ENCODE data around the gene DNER. TPM values are rescaled to one million over a fixed set of nuclear protein-coding genes. Genes with fewer than 3 reads are reported as not detected.

Gene DNER, protein sequence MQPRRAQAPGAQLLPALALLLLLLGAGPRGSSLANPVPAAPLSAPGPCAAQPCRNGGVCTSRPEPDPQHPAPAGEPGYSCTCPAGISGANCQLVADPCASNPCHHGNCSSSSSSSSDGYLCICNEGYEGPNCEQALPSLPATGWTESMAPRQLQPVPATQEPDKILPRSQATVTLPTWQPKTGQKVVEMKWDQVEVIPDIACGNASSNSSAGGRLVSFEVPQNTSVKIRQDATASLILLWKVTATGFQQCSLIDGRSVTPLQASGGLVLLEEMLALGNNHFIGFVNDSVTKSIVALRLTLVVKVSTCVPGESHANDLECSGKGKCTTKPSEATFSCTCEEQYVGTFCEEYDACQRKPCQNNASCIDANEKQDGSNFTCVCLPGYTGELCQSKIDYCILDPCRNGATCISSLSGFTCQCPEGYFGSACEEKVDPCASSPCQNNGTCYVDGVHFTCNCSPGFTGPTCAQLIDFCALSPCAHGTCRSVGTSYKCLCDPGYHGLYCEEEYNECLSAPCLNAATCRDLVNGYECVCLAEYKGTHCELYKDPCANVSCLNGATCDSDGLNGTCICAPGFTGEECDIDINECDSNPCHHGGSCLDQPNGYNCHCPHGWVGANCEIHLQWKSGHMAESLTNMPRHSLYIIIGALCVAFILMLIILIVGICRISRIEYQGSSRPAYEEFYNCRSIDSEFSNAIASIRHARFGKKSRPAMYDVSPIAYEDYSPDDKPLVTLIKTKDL
- total RNA-seq (2021) (2.5 to 3.7 TPM (median 2.9 TPM) in 3 replicates), Bru-seq, nascent RNA (percentile 27 among the genes with signal in this experiment)
- long read RNA-seq, experiment 1, transcript DNER-201 (13 exons, 3,260 nt): major isoform, 19 of 25 reads
- long read RNA-seq, experiment 1, partial matches to known transcripts: 2 of 25 reads
- long read RNA-seq, experiment 1, other reads (novel, unspliced or antisense): 4 of 25 reads
- long read RNA-seq, experiment 2, partial matches to known transcripts: 1 of 4 reads
- long read RNA-seq, experiment 2, other reads (novel, unspliced or antisense): 3 of 4 reads
- long read RNA-seq, experiment 3: 0 reads

- H3K27me3 Mint-ChIP-seq (ENCODE audit: low read depth): peaks cover 58% of the 10 kb centered on the region
- POLR2A ChIA-PET: interaction anchor here (0.6 kb wide), 1 partner anchor 36 kb away, joined by 4 read pairs; no protein-coding TSS in a partner anchor
- CTCF ChIA-PET: interaction anchor here (0.6 to 1.7 kb wide), 11 partner anchors 13 to 288 kb away, joined by 3 to 10 read pairs (median 3); no protein-coding TSS in a partner anchor
- H3K4me1 Mint-ChIP-seq: peaks cover 20% of the 10 kb centered on the region
- ATAC-seq: peak; percentile 50
- H3K9me3 Mint-ChIP-seq: no peaks in the 10 kb centered on the region
- peak within 1 kb of the TSS; percentile 76 for H3K4me3 Mint-ChIP-seq
- H3K27ac Mint-ChIP-seq: no peak within 1 kb of the TSS
- no peaks in the 10 kb centered on the region for H3K36me3 Mint-ChIP-seq
- peak; percentile 68 for DNase-seq (ENCODE audit: low spot score)
- TF ChIP-seq ZBTB21 (CRISPR knock-in tag; IDR thresholded peaks at IDR 0.05; ENCODE audit: borderline replicate concordance): no peak
- no peak for TF ChIP-seq TEAD1 (CRISPR knock-in tag; IDR thresholded peaks at IDR 0.05)
- TF ChIP-seq TEAD4 (CRISPR knock-in tag; IDR thresholded peaks at IDR 0.05): no peak
- TF ChIP-seq, protein P1, sequence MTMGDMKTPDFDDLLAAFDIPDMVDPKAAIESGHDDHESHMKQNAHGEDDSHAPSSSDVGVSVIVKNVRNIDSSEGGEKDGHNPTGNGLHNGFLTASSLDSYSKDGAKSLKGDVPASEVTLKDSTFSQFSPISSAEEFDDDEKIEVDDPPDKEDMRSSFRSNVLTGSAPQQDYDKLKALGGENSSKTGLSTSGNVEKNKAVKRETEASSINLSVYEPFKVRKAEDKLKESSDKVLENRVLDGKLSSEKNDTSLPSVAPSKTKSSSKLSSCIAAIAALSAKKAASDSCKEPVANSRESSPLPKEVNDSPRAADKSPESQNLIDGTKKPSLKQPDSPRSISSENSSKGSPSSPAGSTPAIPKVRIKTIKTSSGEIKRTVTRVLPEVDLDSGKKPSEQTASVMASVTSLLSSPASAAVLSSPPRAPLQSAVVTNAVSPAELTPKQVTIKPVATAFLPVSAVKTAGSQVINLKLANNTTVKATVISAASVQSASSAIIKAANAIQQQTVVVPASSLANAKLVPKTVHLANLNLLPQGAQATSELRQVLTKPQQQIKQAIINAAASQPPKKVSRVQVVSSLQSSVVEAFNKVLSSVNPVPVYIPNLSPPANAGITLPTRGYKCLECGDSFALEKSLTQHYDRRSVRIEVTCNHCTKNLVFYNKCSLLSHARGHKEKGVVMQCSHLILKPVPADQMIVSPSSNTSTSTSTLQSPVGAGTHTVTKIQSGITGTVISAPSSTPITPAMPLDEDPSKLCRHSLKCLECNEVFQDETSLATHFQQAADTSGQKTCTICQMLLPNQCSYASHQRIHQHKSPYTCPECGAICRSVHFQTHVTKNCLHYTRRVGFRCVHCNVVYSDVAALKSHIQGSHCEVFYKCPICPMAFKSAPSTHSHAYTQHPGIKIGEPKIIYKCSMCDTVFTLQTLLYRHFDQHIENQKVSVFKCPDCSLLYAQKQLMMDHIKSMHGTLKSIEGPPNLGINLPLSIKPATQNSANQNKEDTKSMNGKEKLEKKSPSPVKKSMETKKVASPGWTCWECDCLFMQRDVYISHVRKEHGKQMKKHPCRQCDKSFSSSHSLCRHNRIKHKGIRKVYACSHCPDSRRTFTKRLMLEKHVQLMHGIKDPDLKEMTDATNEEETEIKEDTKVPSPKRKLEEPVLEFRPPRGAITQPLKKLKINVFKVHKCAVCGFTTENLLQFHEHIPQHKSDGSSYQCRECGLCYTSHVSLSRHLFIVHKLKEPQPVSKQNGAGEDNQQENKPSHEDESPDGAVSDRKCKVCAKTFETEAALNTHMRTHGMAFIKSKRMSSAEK (CRISPR knock-in tag; IDR thresholded peaks at IDR 0.05; ENCODE audit: borderline replicate concordance): no peak
- no peak for TF ChIP-seq CDX4 (CRISPR knock-in tag; IDR thresholded peaks at IDR 0.05; ENCODE audit: borderline replicate concordance)
- TF ChIP-seq IRF2 (CRISPR knock-in tag; IDR thresholded peaks at IDR 0.05; ENCODE audit: borderline replicate concordance, low read depth): no peak
- TF ChIP-seq, protein P2, sequence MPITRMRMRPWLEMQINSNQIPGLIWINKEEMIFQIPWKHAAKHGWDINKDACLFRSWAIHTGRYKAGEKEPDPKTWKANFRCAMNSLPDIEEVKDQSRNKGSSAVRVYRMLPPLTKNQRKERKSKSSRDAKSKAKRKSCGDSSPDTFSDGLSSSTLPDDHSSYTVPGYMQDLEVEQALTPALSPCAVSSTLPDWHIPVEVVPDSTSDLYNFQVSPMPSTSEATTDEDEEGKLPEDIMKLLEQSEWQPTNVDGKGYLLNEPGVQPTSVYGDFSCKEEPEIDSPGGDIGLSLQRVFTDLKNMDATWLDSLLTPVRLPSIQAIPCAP (CRISPR knock-in tag; IDR thresholded peaks at IDR 0.05): no peak
- no peak for TF ChIP-seq ZNF396 (CRISPR knock-in tag; IDR thresholded peaks at IDR 0.05; ENCODE audit: borderline replicate concordance)
- TF ChIP-seq, protein P3, sequence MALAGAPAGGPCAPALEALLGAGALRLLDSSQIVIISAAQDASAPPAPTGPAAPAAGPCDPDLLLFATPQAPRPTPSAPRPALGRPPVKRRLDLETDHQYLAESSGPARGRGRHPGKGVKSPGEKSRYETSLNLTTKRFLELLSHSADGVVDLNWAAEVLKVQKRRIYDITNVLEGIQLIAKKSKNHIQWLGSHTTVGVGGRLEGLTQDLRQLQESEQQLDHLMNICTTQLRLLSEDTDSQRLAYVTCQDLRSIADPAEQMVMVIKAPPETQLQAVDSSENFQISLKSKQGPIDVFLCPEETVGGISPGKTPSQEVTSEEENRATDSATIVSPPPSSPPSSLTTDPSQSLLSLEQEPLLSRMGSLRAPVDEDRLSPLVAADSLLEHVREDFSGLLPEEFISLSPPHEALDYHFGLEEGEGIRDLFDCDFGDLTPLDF (CRISPR knock-in tag; IDR thresholded peaks at IDR 0.05): no peak
- peak; percentile 7; the same call in 1 of the 2 replicates for TF ChIP-seq ZNF423 (CRISPR knock-in tag; IDR thresholded peaks at IDR 0.05)
- TF ChIP-seq, protein P4, sequence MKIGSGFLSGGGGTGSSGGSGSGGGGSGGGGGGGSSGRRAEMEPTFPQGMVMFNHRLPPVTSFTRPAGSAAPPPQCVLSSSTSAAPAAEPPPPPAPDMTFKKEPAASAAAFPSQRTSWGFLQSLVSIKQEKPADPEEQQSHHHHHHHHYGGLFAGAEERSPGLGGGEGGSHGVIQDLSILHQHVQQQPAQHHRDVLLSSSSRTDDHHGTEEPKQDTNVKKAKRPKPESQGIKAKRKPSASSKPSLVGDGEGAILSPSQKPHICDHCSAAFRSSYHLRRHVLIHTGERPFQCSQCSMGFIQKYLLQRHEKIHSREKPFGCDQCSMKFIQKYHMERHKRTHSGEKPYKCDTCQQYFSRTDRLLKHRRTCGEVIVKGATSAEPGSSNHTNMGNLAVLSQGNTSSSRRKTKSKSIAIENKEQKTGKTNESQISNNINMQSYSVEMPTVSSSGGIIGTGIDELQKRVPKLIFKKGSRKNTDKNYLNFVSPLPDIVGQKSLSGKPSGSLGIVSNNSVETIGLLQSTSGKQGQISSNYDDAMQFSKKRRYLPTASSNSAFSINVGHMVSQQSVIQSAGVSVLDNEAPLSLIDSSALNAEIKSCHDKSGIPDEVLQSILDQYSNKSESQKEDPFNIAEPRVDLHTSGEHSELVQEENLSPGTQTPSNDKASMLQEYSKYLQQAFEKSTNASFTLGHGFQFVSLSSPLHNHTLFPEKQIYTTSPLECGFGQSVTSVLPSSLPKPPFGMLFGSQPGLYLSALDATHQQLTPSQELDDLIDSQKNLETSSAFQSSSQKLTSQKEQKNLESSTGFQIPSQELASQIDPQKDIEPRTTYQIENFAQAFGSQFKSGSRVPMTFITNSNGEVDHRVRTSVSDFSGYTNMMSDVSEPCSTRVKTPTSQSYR (CRISPR knock-in tag; IDR thresholded peaks at IDR 0.05): no peak
- TF ChIP-seq, protein P5, sequence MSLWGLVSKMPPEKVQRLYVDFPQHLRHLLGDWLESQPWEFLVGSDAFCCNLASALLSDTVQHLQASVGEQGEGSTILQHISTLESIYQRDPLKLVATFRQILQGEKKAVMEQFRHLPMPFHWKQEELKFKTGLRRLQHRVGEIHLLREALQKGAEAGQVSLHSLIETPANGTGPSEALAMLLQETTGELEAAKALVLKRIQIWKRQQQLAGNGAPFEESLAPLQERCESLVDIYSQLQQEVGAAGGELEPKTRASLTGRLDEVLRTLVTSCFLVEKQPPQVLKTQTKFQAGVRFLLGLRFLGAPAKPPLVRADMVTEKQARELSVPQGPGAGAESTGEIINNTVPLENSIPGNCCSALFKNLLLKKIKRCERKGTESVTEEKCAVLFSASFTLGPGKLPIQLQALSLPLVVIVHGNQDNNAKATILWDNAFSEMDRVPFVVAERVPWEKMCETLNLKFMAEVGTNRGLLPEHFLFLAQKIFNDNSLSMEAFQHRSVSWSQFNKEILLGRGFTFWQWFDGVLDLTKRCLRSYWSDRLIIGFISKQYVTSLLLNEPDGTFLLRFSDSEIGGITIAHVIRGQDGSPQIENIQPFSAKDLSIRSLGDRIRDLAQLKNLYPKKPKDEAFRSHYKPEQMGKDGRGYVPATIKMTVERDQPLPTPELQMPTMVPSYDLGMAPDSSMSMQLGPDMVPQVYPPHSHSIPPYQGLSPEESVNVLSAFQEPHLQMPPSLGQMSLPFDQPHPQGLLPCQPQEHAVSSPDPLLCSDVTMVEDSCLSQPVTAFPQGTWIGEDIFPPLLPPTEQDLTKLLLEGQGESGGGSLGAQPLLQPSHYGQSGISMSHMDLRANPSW (CRISPR knock-in tag; conservative IDR thresholded peaks at IDR 0.05; ENCODE audit: low read depth): 0 out of 2 replicates have a peak, but pooled peaks have one; percentile 27
- TF ChIP-seq, protein P6, sequence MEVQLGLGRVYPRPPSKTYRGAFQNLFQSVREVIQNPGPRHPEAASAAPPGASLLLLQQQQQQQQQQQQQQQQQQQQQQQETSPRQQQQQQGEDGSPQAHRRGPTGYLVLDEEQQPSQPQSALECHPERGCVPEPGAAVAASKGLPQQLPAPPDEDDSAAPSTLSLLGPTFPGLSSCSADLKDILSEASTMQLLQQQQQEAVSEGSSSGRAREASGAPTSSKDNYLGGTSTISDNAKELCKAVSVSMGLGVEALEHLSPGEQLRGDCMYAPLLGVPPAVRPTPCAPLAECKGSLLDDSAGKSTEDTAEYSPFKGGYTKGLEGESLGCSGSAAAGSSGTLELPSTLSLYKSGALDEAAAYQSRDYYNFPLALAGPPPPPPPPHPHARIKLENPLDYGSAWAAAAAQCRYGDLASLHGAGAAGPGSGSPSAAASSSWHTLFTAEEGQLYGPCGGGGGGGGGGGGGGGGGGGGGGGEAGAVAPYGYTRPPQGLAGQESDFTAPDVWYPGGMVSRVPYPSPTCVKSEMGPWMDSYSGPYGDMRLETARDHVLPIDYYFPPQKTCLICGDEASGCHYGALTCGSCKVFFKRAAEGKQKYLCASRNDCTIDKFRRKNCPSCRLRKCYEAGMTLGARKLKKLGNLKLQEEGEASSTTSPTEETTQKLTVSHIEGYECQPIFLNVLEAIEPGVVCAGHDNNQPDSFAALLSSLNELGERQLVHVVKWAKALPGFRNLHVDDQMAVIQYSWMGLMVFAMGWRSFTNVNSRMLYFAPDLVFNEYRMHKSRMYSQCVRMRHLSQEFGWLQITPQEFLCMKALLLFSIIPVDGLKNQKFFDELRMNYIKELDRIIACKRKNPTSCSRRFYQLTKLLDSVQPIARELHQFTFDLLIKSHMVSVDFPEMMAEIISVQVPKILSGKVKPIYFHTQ (CRISPR knock-in tag; IDR thresholded peaks at IDR 0.05): no peak
These were observed at the start of gene DNER for GRCh38 chr2:229714080-229714735. DNER (minus strand) TSS chr2:229714555; CDS start chr2:229714423, 132 bp downstream.

Measured in WTC11 (cell line).